Measurements from ENCODE around the gene SPDYE3. TPM values are rescaled to one million over a fixed set of nuclear protein-coding genes. Genes with fewer than 3 reads are reported as not detected.
"Not testable (repeated sequence)": the region's sequence is repeated elsewhere in the genome, so short reads cannot be mapped to it uniquely, and the experiment has no call there.

Gene SPDYE3
- polyA plus RNA-seq, 4 donors = 0.06 to 3.1 TPM; not detected in 2

DNA sequence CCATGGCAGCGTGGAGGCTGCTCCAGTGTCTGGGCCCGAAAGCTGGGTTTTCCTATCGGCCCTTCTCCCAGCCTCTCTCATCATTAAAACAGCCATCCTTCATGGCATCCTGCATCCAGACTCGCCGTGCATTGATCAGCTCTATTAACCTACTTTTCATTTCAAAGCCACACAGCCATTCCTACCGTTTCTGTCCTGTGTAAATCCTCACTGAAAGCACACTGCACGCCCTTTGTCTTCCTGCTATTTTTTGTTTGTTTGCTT is 8.9 kb upstream of the SPDYE3 start:
- not testable (repeated sequence) for H3K9me3 ChIP-seq (ENCODE audit: control insufficient read depth in 2 of 2, insufficient read depth in 1 of 2, low read depth in 1 of 2, low read length in 1 of 2); FAIRE-seq; DNase-seq; H3K27me3 ChIP-seq (ENCODE audit: control insufficient read depth in 3 of 3, insufficient read depth in 3 of 3, low read length in 3 of 3); H3K4me1 ChIP-seq (ENCODE audit: control insufficient read depth in 3 of 3, insufficient read depth in 2 of 3, low read depth in 1 of 3, low read length in 2 of 3); H3K4me3 ChIP-seq (ENCODE audit: low read depth in 1 of 3, low read length in 3 of 3); H3K27ac ChIP-seq (ENCODE audit: low read depth in 1 of 3, low read length in 2 of 3); H3K36me3 ChIP-seq (ENCODE audit: control insufficient read depth in 3 of 3, insufficient read depth in 2 of 3, low read depth in 1 of 3, low read length in 3 of 3)
- WGBS, 3 donors = 89 to 92% (median 91%) methylated on average over 6 to 7 of the region's 7 CpGs

DNA sequence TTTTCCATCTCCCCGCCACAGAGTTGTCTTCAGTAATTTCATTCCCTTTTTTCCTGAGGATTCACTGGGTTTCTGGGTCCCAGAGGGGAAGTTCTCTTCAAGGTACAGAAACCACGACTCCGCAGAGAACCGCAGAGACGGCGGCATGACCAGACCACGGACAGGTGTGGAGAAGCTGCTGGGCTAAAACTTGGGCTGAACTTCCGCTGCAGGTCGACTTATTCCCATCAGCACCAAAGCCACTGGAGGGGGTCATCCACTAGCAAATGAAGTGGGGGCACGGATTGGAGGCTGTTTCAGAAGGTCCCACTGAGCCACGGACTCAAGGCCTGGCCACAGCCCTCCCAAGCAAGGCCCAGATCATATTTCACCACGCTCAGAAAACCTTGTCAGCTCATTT is 3.0 kb upstream of the SPDYE3 start:
- FAIRE-seq; H3K27me3 ChIP-seq (ENCODE audit: control insufficient read depth in 3 of 3, insufficient read depth in 3 of 3, low read length in 3 of 3); H3K4me1 ChIP-seq (ENCODE audit: control insufficient read depth in 3 of 3, insufficient read depth in 2 of 3, low read depth in 1 of 3, low read length in 2 of 3); H3K9me3 ChIP-seq (ENCODE audit: control insufficient read depth in 2 of 2, insufficient read depth in 1 of 2, low read depth in 1 of 2, low read length in 1 of 2); H3K36me3 ChIP-seq (ENCODE audit: control insufficient read depth in 3 of 3, insufficient read depth in 2 of 3, low read depth in 1 of 3, low read length in 3 of 3); H3K27ac ChIP-seq (ENCODE audit: low read depth in 1 of 3, low read length in 2 of 3); DNase-seq; H3K4me3 ChIP-seq (ENCODE audit: low read depth in 1 of 3, low read length in 3 of 3): not testable (repeated sequence)
- 84 to 91% (median 90%) methylated on average over 10 to 11 of the region's 12 CpGs for WGBS, 3 donors

- not testable (repeated sequence) for H3K27me3 ChIP-seq (ENCODE audit: control insufficient read depth in 3 of 3, insufficient read depth in 3 of 3, low read length in 3 of 3); H3K4me3 ChIP-seq (ENCODE audit: low read depth in 1 of 3, low read length in 3 of 3); FAIRE-seq; H3K27ac ChIP-seq (ENCODE audit: low read depth in 1 of 3, low read length in 2 of 3); DNase-seq; H3K36me3 ChIP-seq (ENCODE audit: control insufficient read depth in 3 of 3, insufficient read depth in 2 of 3, low read depth in 1 of 3, low read length in 3 of 3); H3K4me1 ChIP-seq (ENCODE audit: control insufficient read depth in 3 of 3, insufficient read depth in 2 of 3, low read depth in 1 of 3, low read length in 2 of 3); H3K9me3 ChIP-seq (ENCODE audit: control insufficient read depth in 2 of 2, insufficient read depth in 1 of 2, low read depth in 1 of 2, low read length in 1 of 2)
- WGBS, 3 donors = 79 to 91% (median 82%) methylated on average over 3 to 4 of the region's 5 CpGs
Measured at GRCh38 chr7:100318329-100318728, 10.8 kb downstream of the SPDYE3 start.

DNA sequence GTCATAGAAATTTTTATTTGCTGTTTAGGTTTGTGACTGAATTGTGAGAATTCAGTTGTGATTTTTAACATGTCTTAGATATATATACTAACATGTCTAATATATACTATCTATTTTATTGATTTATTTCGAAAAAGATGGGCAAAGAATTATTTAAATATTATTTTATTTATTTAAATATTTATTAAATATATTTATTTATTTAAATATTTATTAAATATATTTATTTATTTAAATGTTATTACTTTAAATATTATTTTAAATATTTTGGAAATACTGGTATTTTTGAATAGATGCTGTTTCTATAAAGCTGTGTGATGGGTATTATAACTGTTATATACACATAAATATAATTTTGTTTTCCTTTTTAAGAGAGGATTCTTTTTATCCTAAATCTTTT is 14.1 kb downstream of the SPDYE3 start:
- DNase-seq; FAIRE-seq; H3K4me3 ChIP-seq (ENCODE audit: low read depth in 1 of 3, low read length in 3 of 3); H3K27me3 ChIP-seq (ENCODE audit: control insufficient read depth in 3 of 3, insufficient read depth in 3 of 3, low read length in 3 of 3); H3K9me3 ChIP-seq (ENCODE audit: control insufficient read depth in 2 of 2, insufficient read depth in 1 of 2, low read depth in 1 of 2, low read length in 1 of 2); H3K27ac ChIP-seq (ENCODE audit: low read depth in 1 of 3, low read length in 2 of 3); H3K4me1 ChIP-seq (ENCODE audit: control insufficient read depth in 3 of 3, insufficient read depth in 2 of 3, low read depth in 1 of 3, low read length in 2 of 3): not testable (repeated sequence)
- peaks cover 0 to 13% (median 0%) of the 10 kb centered on the region in 3 donors for H3K36me3 ChIP-seq (ENCODE audit: control insufficient read depth in 3 of 3, insufficient read depth in 2 of 3, low read depth in 1 of 3, low read length in 3 of 3)
- 86 to 98% (median 94%) methylated on average over 1 of the region's 1 CpG for WGBS, 3 donors

DNA sequence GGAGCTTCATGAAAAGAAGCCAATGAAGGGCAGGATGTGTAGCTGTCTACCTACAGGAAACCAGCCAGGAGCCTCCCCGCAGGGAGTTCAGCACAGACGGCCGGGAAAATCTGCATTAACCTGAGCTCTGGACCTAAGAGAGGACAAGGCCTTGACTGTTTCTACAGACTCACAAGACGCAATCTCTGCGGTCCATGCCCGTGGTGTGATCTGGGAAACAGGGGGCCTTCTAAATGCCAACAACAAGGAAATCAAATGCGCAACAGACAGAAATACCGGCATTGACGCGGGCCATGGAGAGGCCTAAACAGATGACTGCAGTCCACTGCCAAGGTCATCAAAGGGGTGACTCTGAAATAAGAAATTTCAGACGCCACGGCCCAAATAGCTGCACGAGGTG is 16.7 kb downstream of the SPDYE3 start:
- FAIRE-seq; H3K4me3 ChIP-seq (ENCODE audit: low read depth in 1 of 3, low read length in 3 of 3); H3K27me3 ChIP-seq (ENCODE audit: control insufficient read depth in 3 of 3, insufficient read depth in 3 of 3, low read length in 3 of 3); H3K4me1 ChIP-seq (ENCODE audit: control insufficient read depth in 3 of 3, insufficient read depth in 2 of 3, low read depth in 1 of 3, low read length in 2 of 3); H3K9me3 ChIP-seq (ENCODE audit: control insufficient read depth in 2 of 2, insufficient read depth in 1 of 2, low read depth in 1 of 2, low read length in 1 of 2); H3K27ac ChIP-seq (ENCODE audit: low read depth in 1 of 3, low read length in 2 of 3); DNase-seq: not testable (repeated sequence)
- H3K36me3 ChIP-seq (ENCODE audit: control insufficient read depth in 3 of 3, insufficient read depth in 2 of 3, low read depth in 1 of 3, low read length in 3 of 3) = peaks cover 0 to 18% (median 0%) of the 10 kb centered on the region in 3 donors
- WGBS, 3 donors = 85 to 95% (median 90%) methylated on average over 7 to 13 of the region's 13 CpGs

- H3K9me3 ChIP-seq (ENCODE audit: control insufficient read depth in 2 of 2, insufficient read depth in 1 of 2, low read depth in 1 of 2, low read length in 1 of 2); H3K27ac ChIP-seq (ENCODE audit: low read depth in 1 of 3, low read length in 2 of 3); DNase-seq; FAIRE-seq; H3K4me3 ChIP-seq (ENCODE audit: low read depth in 1 of 3, low read length in 3 of 3); H3K4me1 ChIP-seq (ENCODE audit: control insufficient read depth in 3 of 3, insufficient read depth in 2 of 3, low read depth in 1 of 3, low read length in 2 of 3); H3K27me3 ChIP-seq (ENCODE audit: control insufficient read depth in 3 of 3, insufficient read depth in 3 of 3, low read length in 3 of 3): not testable (repeated sequence)
- 90 to 95% (median 91%) methylated on average over 9 of the region's 9 CpGs for WGBS, 3 donors
- peaks cover 0 to 11% (median 0%) of the 10 kb centered on the region in 3 donors for H3K36me3 ChIP-seq (ENCODE audit: control insufficient read depth in 3 of 3, insufficient read depth in 2 of 3, low read depth in 1 of 3, low read length in 3 of 3)
Measured at GRCh38 chr7:100325671-100326070, 18.2 kb downstream of the SPDYE3 start.

- peaks cover 0 to 14% (median 0%) of the 10 kb centered on the region in 3 donors for H3K36me3 ChIP-seq (ENCODE audit: control insufficient read depth in 3 of 3, insufficient read depth in 2 of 3, low read depth in 1 of 3, low read length in 3 of 3)
- 91 to 94% (median 93%) methylated on average over 9 to 10 of the region's 11 CpGs for WGBS, 3 donors
- H3K27me3 ChIP-seq (ENCODE audit: control insufficient read depth in 3 of 3, insufficient read depth in 3 of 3, low read length in 3 of 3); H3K4me1 ChIP-seq (ENCODE audit: control insufficient read depth in 3 of 3, insufficient read depth in 2 of 3, low read depth in 1 of 3, low read length in 2 of 3); DNase-seq; H3K4me3 ChIP-seq (ENCODE audit: low read depth in 1 of 3, low read length in 3 of 3); H3K9me3 ChIP-seq (ENCODE audit: control insufficient read depth in 2 of 2, insufficient read depth in 1 of 2, low read depth in 1 of 2, low read length in 1 of 2); FAIRE-seq; H3K27ac ChIP-seq (ENCODE audit: low read depth in 1 of 3, low read length in 2 of 3): not testable (repeated sequence)
Measured at GRCh38 chr7:100326914-100327313, 19.4 kb downstream of the SPDYE3 start.

- not testable (repeated sequence) for H3K4me1 ChIP-seq (ENCODE audit: control insufficient read depth in 3 of 3, insufficient read depth in 2 of 3, low read depth in 1 of 3, low read length in 2 of 3); H3K9me3 ChIP-seq (ENCODE audit: control insufficient read depth in 2 of 2, insufficient read depth in 1 of 2, low read depth in 1 of 2, low read length in 1 of 2); H3K27me3 ChIP-seq (ENCODE audit: control insufficient read depth in 3 of 3, insufficient read depth in 3 of 3, low read length in 3 of 3)
- peak overlapping the region; percentile 75 to 87 (median 80) for H3K4me3 ChIP-seq (ENCODE audit: low read depth in 1 of 3, low read length in 3 of 3)
- DNase-seq = peak; percentile 92 to 96
- peak; percentile 41 for FAIRE-seq
- peaks cover 0 to 12% (median 0%) of the 10 kb centered on the region in 3 donors for H3K36me3 ChIP-seq (ENCODE audit: control insufficient read depth in 3 of 3, insufficient read depth in 2 of 3, low read depth in 1 of 3, low read length in 3 of 3)
- H3K27ac ChIP-seq (ENCODE audit: low read depth in 1 of 3, low read length in 2 of 3) = peak overlapping the region; percentile 91 to 100 (median 96)
- 0% methylated on average over 72 to 82 of the region's 85 CpGs for WGBS, 3 donors
Measured at GRCh38 chr7:100335566-100336466, 28.3 kb downstream of the SPDYE3 start.

Measured in small intestine (tissue), 7 donors.